ENCODE data around the gene MBNL2. TPM values are rescaled to one million over a fixed set of nuclear protein-coding genes. Genes with fewer than 3 reads are reported as not detected.

MBNL2 gene
- total RNA-seq, 1 experiment from 2014 or later = 0.17 TPM

DNA sequence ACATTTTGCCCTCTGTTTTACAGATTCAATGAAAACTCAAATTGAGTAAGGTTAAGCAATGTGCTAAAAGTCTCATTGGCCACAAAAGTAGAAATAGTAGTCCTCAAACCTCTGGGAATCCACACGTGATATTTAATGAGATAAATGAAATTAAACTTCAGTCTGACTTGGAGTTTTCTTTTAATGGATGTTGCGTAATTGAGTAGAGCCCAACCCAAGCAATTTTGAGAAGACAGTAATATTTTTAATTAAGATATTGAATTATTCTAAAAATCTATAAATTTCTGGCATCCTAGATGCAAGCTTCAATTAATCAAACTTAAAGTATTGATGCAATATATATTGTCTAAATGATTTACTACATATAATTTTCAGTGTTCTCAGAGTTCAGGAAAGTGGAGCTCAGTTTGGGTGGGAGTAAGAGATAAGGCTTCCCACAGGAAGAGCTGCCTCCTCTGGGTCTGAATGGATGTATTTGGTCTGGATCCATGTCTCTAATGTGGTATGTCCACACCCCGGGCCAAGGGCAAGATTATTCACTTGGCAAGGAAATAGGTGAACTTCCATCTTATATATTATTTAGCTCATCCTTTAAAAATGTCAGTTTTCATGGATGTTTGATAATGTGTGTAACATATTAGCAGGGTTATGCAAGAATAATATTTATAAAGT is 6.9 kb downstream of the MBNL2 start:
- no peaks in the 10 kb centered on the region for H3K79me1 ChIP-seq (ENCODE audit: insufficient read depth, low read depth, low read length, poor library complexity, severe bottlenecking)
- H3K27ac ChIP-seq (ENCODE audit: insufficient read length, low read depth, low read length) = no peak overlapping the region
- H2BK12ac ChIP-seq (ENCODE audit: insufficient read length, low read depth, low read length) = no peak overlapping the region
- no peak for DNase-seq
- no peaks in the 10 kb centered on the region for H4K20me1 ChIP-seq (ENCODE audit: control insufficient read depth, insufficient read depth, insufficient read length)
- no peak overlapping the region for H4K91ac ChIP-seq (ENCODE audit: insufficient read length, low read depth, low read length)
- H2BK120ac ChIP-seq (ENCODE audit: low read depth, low read length, poor library complexity, severe bottlenecking) = no peak overlapping the region
- no peak overlapping the region for H3K14ac ChIP-seq (ENCODE audit: insufficient read depth, low read length)
- Mint-ChIP-seq H3K9me3 (peaks cover 0 to 5% of the 10 kb centered on the region in 2 experiments; a peak in 2 of 5 replicates), H3K27ac (no peak overlapping the region), H3K4me3 (no peak overlapping the region), H3K4me1 (peaks cover 9 to 24% of the 10 kb centered on the region in 2 experiments), H3K27me3 (ENCODE audit: low read depth) (peaks cover 98% of the 10 kb centered on the region), H3K36me3 (ENCODE audit: insufficient read depth in 1 of 3, low read depth in 3 of 3) (no peaks in the 10 kb centered on the region)
- peaks cover 70% of the 10 kb centered on the region for H3K27me3 ChIP-seq (ENCODE audit: insufficient read depth, low read length)
- H3K23me2 ChIP-seq (ENCODE audit: insufficient read length, low read depth, low read length, poor library complexity, severe bottlenecking) = no peaks in the 10 kb centered on the region
- no peak overlapping the region for H2BK15ac ChIP-seq (ENCODE audit: low read depth, low read length)
- H3K4me2 ChIP-seq (ENCODE audit: insufficient read depth, insufficient read length, low read length) = no peak overlapping the region
- H3K79me2 ChIP-seq (ENCODE audit: insufficient read depth, low read length) = no peaks in the 10 kb centered on the region
- H4K8ac ChIP-seq (replicated peaks; ENCODE audit: insufficient read length, low read depth, low read length) = no peak overlapping the region
- peaks cover 2% of the 10 kb centered on the region; the same call in 1 of the 2 replicates for H3K4me1 ChIP-seq (ENCODE audit: insufficient read depth, low read length)
- H3K4ac ChIP-seq (ENCODE audit: low read depth, low read length) = no peak overlapping the region
- H3K9me3 ChIP-seq (ENCODE audit: control insufficient read depth, low read depth, low read length) = no peaks in the 10 kb centered on the region
- H3K23ac ChIP-seq (ENCODE audit: insufficient read length, low read depth, low read length) = no peak overlapping the region
- no peak overlapping the region for H3K18ac ChIP-seq (ENCODE audit: insufficient read length, low read depth, low read length)
- H4K5ac ChIP-seq (ENCODE audit: insufficient read length, low read depth, low read length) = no peak overlapping the region
- no peak for TF ChIP-seq CTCF (conservative IDR thresholded peaks at IDR 0.05)
- no peak overlapping the region for H2BK20ac ChIP-seq (ENCODE audit: low read depth, low read length, poor library complexity, severe bottlenecking)
- no CpG with 5 or more reads among the region's 3 CpGs for WGBS (ENCODE audit: extremely low coverage, insufficient read length, low lambda C conversion rate)
- H2BK5ac ChIP-seq (ENCODE audit: insufficient read length, low read length) = no peak overlapping the region
- no peak overlapping the region for H3K9ac ChIP-seq (ENCODE audit: extremely low read depth, insufficient read length, low read length)
- H2AK5ac ChIP-seq (ENCODE audit: insufficient read length, low read length) = no peak overlapping the region
- no peak overlapping the region for H3K56ac ChIP-seq (ENCODE audit: insufficient read length, low read depth, low read length)
- no peak overlapping the region for H3T11ph ChIP-seq (ENCODE audit: low read length)
- H2AFZ ChIP-seq (ENCODE audit: low read length) = no peak overlapping the region

Data from H9 (cell line).